Measurements from ENCODE around the gene ADRA2C.

The ADRA2C gene

DNA sequence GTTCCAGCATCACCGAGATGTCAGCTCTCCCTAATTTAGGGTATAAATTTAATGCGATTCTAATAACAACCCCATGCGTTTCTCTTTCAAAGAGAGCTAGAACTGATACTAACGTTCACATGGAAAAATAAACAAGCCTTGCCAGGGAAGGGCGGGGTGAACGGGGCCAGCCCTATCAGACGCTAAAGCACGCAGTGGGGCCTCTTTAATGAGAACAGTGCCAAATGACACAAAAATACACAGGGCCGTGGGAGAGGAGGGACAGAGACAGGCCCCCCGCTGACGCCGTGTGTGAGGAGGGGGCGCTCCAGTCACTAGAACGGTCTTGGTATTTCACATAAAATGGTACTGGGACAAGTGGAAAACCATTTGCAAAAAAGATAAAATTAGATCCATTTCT lies 21.3 kb upstream of the ADRA2C start:
- TF ChIP-seq, protein P1, sequence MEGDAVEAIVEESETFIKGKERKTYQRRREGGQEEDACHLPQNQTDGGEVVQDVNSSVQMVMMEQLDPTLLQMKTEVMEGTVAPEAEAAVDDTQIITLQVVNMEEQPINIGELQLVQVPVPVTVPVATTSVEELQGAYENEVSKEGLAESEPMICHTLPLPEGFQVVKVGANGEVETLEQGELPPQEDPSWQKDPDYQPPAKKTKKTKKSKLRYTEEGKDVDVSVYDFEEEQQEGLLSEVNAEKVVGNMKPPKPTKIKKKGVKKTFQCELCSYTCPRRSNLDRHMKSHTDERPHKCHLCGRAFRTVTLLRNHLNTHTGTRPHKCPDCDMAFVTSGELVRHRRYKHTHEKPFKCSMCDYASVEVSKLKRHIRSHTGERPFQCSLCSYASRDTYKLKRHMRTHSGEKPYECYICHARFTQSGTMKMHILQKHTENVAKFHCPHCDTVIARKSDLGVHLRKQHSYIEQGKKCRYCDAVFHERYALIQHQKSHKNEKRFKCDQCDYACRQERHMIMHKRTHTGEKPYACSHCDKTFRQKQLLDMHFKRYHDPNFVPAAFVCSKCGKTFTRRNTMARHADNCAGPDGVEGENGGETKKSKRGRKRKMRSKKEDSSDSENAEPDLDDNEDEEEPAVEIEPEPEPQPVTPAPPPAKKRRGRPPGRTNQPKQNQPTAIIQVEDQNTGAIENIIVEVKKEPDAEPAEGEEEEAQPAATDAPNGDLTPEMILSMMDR (IDR thresholded peaks at IDR 0.05; ENCODE audit: low read depth, low read length) = no peak
- peaks cover 12% of the 10 kb centered on the region for H3K4me1 ChIP-seq

DNA sequence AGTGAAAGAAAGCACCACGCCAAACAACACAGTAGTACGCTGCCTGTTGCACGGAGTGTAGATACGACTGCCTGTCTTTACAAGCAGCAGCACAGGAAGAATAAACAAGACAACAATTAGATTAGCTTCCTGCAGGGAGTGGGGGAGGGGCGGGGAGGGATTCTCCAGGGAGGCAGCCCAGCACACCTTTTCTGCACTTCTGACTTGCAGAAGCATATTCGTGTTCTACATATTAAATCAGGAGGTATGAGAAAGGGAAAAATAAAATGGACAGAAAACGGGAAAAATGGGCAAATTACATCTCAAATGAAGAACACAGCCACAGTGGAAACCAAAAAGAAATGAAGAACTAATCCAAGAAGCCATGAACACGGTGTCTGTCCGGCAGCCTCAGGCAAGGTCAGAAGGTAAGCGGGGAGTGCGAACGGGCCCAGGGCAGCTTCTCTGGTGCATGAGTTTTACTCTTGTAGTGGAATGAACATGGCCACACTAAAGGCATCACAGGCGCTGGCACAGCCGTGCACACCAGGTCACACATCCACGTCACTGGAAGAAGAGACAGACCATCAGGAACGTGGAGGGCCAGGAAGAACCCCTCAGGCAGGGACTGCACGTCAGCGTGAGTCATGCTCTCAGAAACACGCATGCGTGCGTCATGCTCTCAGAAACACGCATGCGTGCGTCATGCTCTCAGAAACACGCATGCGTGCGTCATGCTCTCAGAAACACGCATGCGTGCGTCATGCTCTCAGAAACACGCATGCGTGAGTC lies 20.1 kb upstream of the ADRA2C start:
- Histone ChIP-seq H3K27me3 (no peaks in the 10 kb centered on the region), H3K36me3 (no peaks in the 10 kb centered on the region), H3K9me3 (peaks cover 5% of the 10 kb centered on the region; the same call in 1 of the 2 replicates), H3K4me1 (peaks cover 12% of the 10 kb centered on the region), H3K4me3 (ENCODE audit: low read depth, low read length) (peak overlapping the region; percentile 25)
- DNase-seq = peak; percentile 46
- TF ChIP-seq, protein P1 (IDR thresholded peaks at IDR 0.05; ENCODE audit: low read depth, low read length) = no peak

More for the DNA sequence above, 21.3 kb upstream of the ADRA2C start:
- no peak for DNase-seq
- Histone ChIP-seq H3K36me3 (no peaks in the 10 kb centered on the region), H3K9me3 (peaks cover 5% of the 10 kb centered on the region; the same call in 1 of the 2 replicates), H3K4me3 (ENCODE audit: low read depth, low read length) (no peak overlapping the region), H3K27me3 (no peaks in the 10 kb centered on the region)

DNA sequence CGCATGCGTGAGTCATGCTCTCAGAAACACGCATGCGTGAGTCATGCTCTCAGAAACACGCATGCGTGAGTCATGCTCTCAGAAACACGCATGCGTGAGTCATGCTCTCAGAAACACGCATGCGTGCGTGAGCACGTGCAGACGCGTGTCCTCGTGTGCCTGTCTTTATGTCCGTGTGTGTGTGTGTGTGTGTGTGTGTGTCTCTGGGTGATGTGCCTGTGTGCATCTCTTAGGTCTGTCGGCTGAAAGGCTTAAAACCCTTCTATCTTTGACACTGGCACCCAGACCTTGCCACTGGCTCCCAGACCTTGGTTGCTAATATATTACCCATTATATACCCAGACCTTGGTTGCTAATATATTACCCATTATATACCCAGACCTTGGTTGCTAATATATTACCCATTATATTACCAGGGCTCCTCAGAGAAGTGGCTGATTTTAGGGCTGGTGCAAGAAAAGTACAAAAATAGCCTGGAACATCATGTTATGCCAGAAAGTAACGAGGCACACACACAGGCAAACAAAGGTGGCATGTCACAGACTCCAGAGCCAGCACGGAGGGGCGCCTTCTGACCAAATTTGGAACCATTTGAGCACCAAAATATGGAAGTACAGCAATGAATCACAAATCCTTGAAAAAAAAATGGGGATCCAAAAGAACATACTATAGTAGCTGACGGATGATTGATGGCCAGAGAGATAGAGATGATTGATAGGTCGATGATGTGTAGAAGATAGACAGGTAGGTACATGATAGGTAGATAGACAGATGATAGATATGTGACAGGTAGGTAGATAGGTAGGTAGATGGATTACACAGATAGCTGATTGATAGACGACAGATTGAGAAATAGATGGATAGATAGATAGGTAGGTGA lies 19.2 kb upstream of the ADRA2C start:
- Histone ChIP-seq H3K4me1 (peaks cover 12% of the 10 kb centered on the region), H3K27me3 (no peaks in the 10 kb centered on the region), H3K36me3 (no peaks in the 10 kb centered on the region), H3K4me3 (ENCODE audit: low read depth, low read length) (no peak overlapping the region), H3K9me3 (peaks cover 5% of the 10 kb centered on the region; the same call in 1 of the 2 replicates)
- TF ChIP-seq, protein P1 (IDR thresholded peaks at IDR 0.05; ENCODE audit: low read depth, low read length) = no peak
- no peak for DNase-seq

DNA sequence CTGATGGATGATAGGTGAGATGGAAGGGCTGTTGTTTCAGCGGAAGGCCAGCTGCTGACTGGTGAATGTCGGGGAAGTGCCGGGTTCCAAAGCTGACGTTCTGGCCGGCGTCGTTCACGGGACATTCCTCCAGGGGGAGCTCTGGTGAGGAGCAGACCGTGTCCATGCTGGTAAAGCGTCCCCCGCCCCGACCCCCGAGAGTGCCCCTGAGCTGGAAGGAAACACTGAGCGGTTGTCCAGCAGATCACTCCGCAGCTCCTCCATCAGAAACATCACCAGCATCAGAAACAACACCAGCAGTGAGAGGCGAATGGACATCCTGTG lies 18.6 kb upstream of the ADRA2C start:
- TF ChIP-seq, protein P1 (IDR thresholded peaks at IDR 0.05; ENCODE audit: low read depth, low read length) = peak; percentile 52
- H3K9me3 ChIP-seq = peaks cover 3% of the 10 kb centered on the region; the same call in 1 of the 2 replicates
- no peaks in the 10 kb centered on the region for H3K27me3 ChIP-seq
- DNase-seq = peak; percentile 59
- no peaks in the 10 kb centered on the region for H3K36me3 ChIP-seq
- no peak overlapping the region for H3K4me3 ChIP-seq (ENCODE audit: low read depth, low read length)
- H3K4me1 ChIP-seq = peaks cover 12% of the 10 kb centered on the region

DNA sequence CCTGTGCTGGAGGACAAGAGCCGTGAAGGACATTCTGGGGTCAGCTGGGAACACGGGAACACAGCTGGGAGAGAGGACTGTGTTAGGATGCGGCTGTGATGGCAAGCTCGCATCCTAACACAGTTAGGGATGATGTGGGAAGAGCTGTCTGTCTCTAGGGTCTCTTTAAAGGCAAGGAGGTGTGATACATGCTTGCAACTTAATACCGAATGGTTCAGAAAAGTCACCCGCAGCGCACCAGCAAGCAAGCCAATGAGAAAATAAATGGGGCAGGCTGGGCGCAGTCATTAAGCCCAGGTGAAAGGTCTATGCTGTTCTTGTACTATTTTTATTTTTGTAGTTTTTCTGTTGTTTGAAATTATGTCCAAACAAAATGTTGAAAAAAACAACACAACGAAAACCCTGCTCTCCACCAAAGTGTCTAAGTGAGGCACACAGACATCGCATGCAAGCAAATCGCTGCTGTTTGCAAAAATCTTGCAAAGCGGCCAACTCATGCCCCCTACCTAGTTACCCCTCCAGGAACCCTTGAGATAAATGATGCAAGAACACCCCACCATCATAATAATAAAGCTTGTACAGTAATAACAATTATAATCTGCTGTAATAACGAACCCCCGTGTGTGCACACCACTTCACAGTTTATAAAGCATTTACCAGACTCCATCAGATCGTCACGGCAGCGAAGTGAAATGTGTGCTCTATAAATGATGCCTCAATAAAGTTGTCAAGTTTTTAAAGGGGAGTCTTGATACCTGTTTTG lies 17.9 kb upstream of the ADRA2C start:
- H3K27me3 ChIP-seq = no peaks in the 10 kb centered on the region
- no peak for DNase-seq
- TF ChIP-seq, protein P1 (IDR thresholded peaks at IDR 0.05; ENCODE audit: low read depth, low read length) = no peak

More for the DNA sequence above, 17.9 kb upstream of the ADRA2C start:
- H3K36me3 ChIP-seq = no peaks in the 10 kb centered on the region
- peaks cover 12% of the 10 kb centered on the region for H3K4me1 ChIP-seq
- H3K4me3 ChIP-seq (ENCODE audit: low read depth, low read length) = no peak overlapping the region
- no peaks in the 10 kb centered on the region for H3K9me3 ChIP-seq
